ENCODE measurements around the gene PKD1L1.

GRCh38 chr7:47788083-47788482 lies 160.2 kb downstream of the PKD1L1 start:
- TF ChIP-seq CTCF (IDR thresholded peaks at IDR 0.05): no peak
- no peak for TF ChIP-seq EP300 (IDR thresholded peaks at IDR 0.05)
- no peak for TF ChIP-seq POLR2A (IDR thresholded peaks at IDR 0.05)
